GM21423 (cell line): ENCODE results near the gene FAM83G.
A peak's percentile ranks its signal among the peaks of the same experiment; 100 is the strongest.

Source experiments
- ATAC-seq: cut with Tn5 transposase; IDR thresholded peaks from one replicate; pipeline ENCODE4 v1.9.1; 2021; ENCODE audit warnings: mild to moderate bottlenecking, moderate library complexity; ENCODE audit not compliant: unreplicated experiment

The FAM83G gene

GRCh38 chr17:19012171-19013080 is 7.9 kb upstream of the FAM83G start:
- no peak for ATAC-seq

GRCh38 chr17:19011581-19011980 is 7.0 kb upstream of the FAM83G start:
- no peak for ATAC-seq

GRCh38 chr17:19010729-19011505 is 6.4 kb upstream of the FAM83G start:
- ATAC-seq: no peak

GRCh38 chr17:19009970-19010369 is 5.4 kb upstream of the FAM83G start:
- no peak for ATAC-seq

GRCh38 chr17:19006698-19007097 is 2.1 kb upstream of the FAM83G start:
- no peak for ATAC-seq

- ATAC-seq: no peak
Observed at GRCh38 chr17:19005789-19006430, 1.3 kb upstream of the FAM83G start.

GRCh38 chr17:19005137-19005773 is 691 bp upstream of the FAM83G start:
- ATAC-seq: peak; percentile 5

GRCh38 chr17:19003543-19004420 is 782 bp downstream of the FAM83G start:
- ATAC-seq: no peak

GRCh38 chr17:19002805-19003542 is 1.6 kb downstream of the FAM83G start:
- no peak for ATAC-seq

GRCh38 chr17:19001907-19002590 is 2.5 kb downstream of the FAM83G start:
- no peak for ATAC-seq

- ATAC-seq: no peak
Observed at GRCh38 chr17:19000531-19001325, 3.8 kb downstream of the FAM83G start.

- ATAC-seq: no peak
Observed at GRCh38 chr17:18999911-19000310, 4.7 kb downstream of the FAM83G start.

GRCh38 chr17:18999394-18999793 is 5.2 kb downstream of the FAM83G start:
- ATAC-seq: no peak

GRCh38 chr17:18997650-18998196 is 6.8 kb downstream of the FAM83G start:
- no peak for ATAC-seq

GRCh38 chr17:18996458-18996857 is 8.1 kb downstream of the FAM83G start:
- ATAC-seq: no peak

GRCh38 chr17:18995220-18995619 is 9.3 kb downstream of the FAM83G start:
- no peak for ATAC-seq

GRCh38 chr17:18994631-18995030 is 9.9 kb downstream of the FAM83G start:
- no peak for ATAC-seq
